Testis (tissue), 2 donors: ENCODE data around the gene ACAA1.

Experiments
- CTCF ChIP-seq, 3 experiments: fragments of 450-650 bp in 2 of 3; fragments of 200-600 bp in 1 of 3; sonication (generic) in 1 of 3; IDR thresholded peaks; one replicate each; pipeline ENCODE4 v1.5.1; 2016 to 2019; ENCODE audit warnings: antibody characterized with exemption in 3 of 3, mild to moderate bottlenecking in 2 of 3, moderate library complexity in 1 of 3
- POLR2A ChIP-seq: fragments of 450-650 bp; IDR thresholded peaks from one replicate; pipeline ENCODE4 v1.6.1; 2017; ENCODE audit warnings: antibody characterized with exemption, mild to moderate bottlenecking, moderate library complexity

DNA sequence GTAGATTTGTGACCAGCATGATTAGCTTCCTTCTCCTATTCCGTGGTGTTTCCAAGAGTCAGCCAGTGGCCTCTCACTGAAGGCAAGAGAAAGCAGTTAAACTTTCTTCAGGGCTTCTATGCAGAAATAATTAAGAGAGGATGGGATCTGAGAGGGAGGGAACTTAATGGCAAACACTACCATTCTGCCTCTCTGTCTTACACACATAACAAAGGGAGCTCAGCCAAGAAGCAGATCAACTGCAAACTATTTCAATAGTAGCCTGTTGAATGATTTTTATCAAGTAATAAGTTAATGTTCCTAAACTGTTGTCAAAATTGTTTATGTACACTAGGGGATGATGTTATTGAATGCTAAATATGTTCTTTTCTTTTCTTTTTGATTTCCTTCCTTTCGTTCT, 40.3 kb upstream of the ACAA1 start:
- TF ChIP-seq CTCF (IDR thresholded peaks at IDR 0.05): no peak
- no peak for TF ChIP-seq POLR2A
